Measurements from ENCODE around the gene ANO6. TPM values are rescaled to one million over a fixed set of nuclear protein-coding genes. Genes with fewer than 3 reads are reported as not detected.

The ANO6 gene
- total and polyA plus RNA-seq, 4 donors = 8.7 to 102 (median 40.5) TPM

GRCh38 chr12:45478931-45479330, 263.0 kb downstream of the ANO6 start:
- H3K4me3 ChIP-seq = no peak overlapping the region
- no peak for DNase-seq
- no peaks in the 10 kb centered on the region for H3K36me3 ChIP-seq (ENCODE audit: control insufficient read depth in 4 of 4, insufficient read depth in 4 of 4, low read length in 4 of 4)
- no peaks in the 10 kb centered on the region for H3K4me1 ChIP-seq (ENCODE audit: control insufficient read depth in 5 of 5, insufficient read depth in 5 of 5, low read length in 5 of 5)
- no peak overlapping the region for H3K9ac ChIP-seq (ENCODE audit: insufficient read depth in 1 of 2, low read length in 2 of 2)
- no peak for TF ChIP-seq CTCF (IDR thresholded peaks at IDR 0.05; ENCODE audit: control extremely low read depth, extremely low read depth)
- H3K9me3 ChIP-seq (ENCODE audit: control insufficient read depth in 4 of 4, insufficient read depth in 3 of 4, low read length in 3 of 4) = peaks cover 0 to 4% (median 0%) of the 10 kb centered on the region in 4 donors
- WGBS, 2 donors = 91 to 97% methylated on average over 1 of the region's 1 CpG
- ATAC-seq (ENCODE audit: insufficient read depth, low FRiP score) = no peak
- H3K27me3 ChIP-seq (ENCODE audit: control insufficient read depth in 3 of 3, insufficient read depth in 3 of 3, low read length in 2 of 3) = no peaks in the 10 kb centered on the region
- H3K27ac ChIP-seq (ENCODE audit: low read depth in 1 of 2, low read length in 1 of 2) = no peak overlapping the region

- H3K4me3 ChIP-seq = no peak overlapping the region
- H3K9ac ChIP-seq (ENCODE audit: insufficient read depth in 1 of 2, low read length in 2 of 2) = no peak overlapping the region
- peaks cover 0 to under 1% (median 0%) of the 10 kb centered on the region in 4 donors for H3K9me3 ChIP-seq (ENCODE audit: control insufficient read depth in 4 of 4, insufficient read depth in 3 of 4, low read length in 3 of 4)
- DNase-seq (no peak), ATAC-seq (ENCODE audit: insufficient read depth, low FRiP score) (no peak)
- H3K36me3 ChIP-seq (ENCODE audit: control insufficient read depth in 4 of 4, insufficient read depth in 4 of 4, low read length in 4 of 4) = no peaks in the 10 kb centered on the region
- peaks cover 0 to 1% (median 0%) of the 10 kb centered on the region in 5 donors for H3K4me1 ChIP-seq (ENCODE audit: control insufficient read depth in 5 of 5, insufficient read depth in 5 of 5, low read length in 5 of 5)
- no peak overlapping the region for H3K27ac ChIP-seq (ENCODE audit: low read depth in 1 of 2, low read length in 1 of 2)
- no peaks in the 10 kb centered on the region for H3K27me3 ChIP-seq (ENCODE audit: control insufficient read depth in 3 of 3, insufficient read depth in 3 of 3, low read length in 2 of 3)
- TF ChIP-seq CTCF (IDR thresholded peaks at IDR 0.05; ENCODE audit: control extremely low read depth, extremely low read depth) = no peak
- 71 to 78% methylated on average over 5 of the region's 5 CpGs for WGBS, 2 donors
These were observed 265.9 kb downstream of the ANO6 start for GRCh38 chr12:45481746-45482145.

GRCh38 chr12:45483571-45483970, 267.7 kb downstream of the ANO6 start:
- ATAC-seq (ENCODE audit: insufficient read depth, low FRiP score) = no peak
- 56 to 59% methylated on average over 2 of the region's 2 CpGs for WGBS, 2 donors
- Histone ChIP-seq H3K4me3 (no peak overlapping the region), H3K27me3 (ENCODE audit: control insufficient read depth in 3 of 3, insufficient read depth in 3 of 3, low read length in 2 of 3) (no peaks in the 10 kb centered on the region), H3K36me3 (ENCODE audit: control insufficient read depth in 4 of 4, insufficient read depth in 4 of 4, low read length in 4 of 4) (no peaks in the 10 kb centered on the region), H3K4me1 (ENCODE audit: control insufficient read depth in 5 of 5, insufficient read depth in 5 of 5, low read length in 5 of 5) (peaks cover 0 to 1% (median 0%) of the 10 kb centered on the region in 5 donors), H3K9ac (ENCODE audit: insufficient read depth in 1 of 2, low read length in 2 of 2) (no peak overlapping the region), H3K27ac (ENCODE audit: low read depth in 1 of 2, low read length in 1 of 2) (no peak overlapping the region), H3K9me3 (ENCODE audit: control insufficient read depth in 4 of 4, insufficient read depth in 3 of 4, low read length in 3 of 4) (no peaks in the 10 kb centered on the region)
- peak in 1 of 3 donors; percentile 23 for DNase-seq
- TF ChIP-seq CTCF (IDR thresholded peaks at IDR 0.05; ENCODE audit: control extremely low read depth, extremely low read depth) = no peak

Small RNA genes lying within 50 kb of the gene (small RNA-seq; reads per million reads assigned to genes)
- not detected for gene AC009248.2 (ENCODE audit: low replicate concordance)

Other genes starting within 250 kb of the ANO6 start
- gene DBX2, start 165.0 kb upstream of the ANO6 start, total RNA-seq = not detected
- gene DBX2, start 165.0 kb upstream of the ANO6 start, polyA plus RNA-seq = under 1 TPM in 1 of 2 donors, not detected in 1; 0.01 TPM